T-helper 1 cell treated with Interleukin-12 subunit alpha and Interleukin-12 subunit beta and Interleukin-4 antibody, amounts not matched to agents 30 μg/mL and 1 μg/mL, for 36 hours (primary cell): Measurements from ENCODE around the gene CPNE2.
"Not testable (repeated sequence)": the region's sequence is repeated elsewhere in the genome, so short reads cannot be mapped to it uniquely, and the experiment has no call there.

Experiments
- H3K27ac Mint-ChIP-seq: one replicate; pipeline ENCODE4 v1.8.0; 2021; ENCODE audit warnings: mild to moderate bottlenecking, mixed read lengths
- H3K27me3 Mint-ChIP-seq: one replicate; pipeline ENCODE4 v1.8.0; 2021; ENCODE audit warnings: low read depth, mixed read lengths
- H3K36me3 Mint-ChIP-seq: one replicate; pipeline ENCODE4 v1.8.0; 2021; ENCODE audit warnings: low read depth, mixed read lengths
- H3K4me1 Mint-ChIP-seq: one replicate; pipeline ENCODE4 v1.8.0; 2021; ENCODE audit warnings: low read depth, mixed read lengths
- H3K4me3 Mint-ChIP-seq: one replicate; pipeline ENCODE4 v1.8.0; 2021; ENCODE audit warnings: mild to moderate bottlenecking, moderate library complexity, mixed read lengths
- H3K9me3 Mint-ChIP-seq: one replicate; pipeline ENCODE4 v1.8.0; 2021; ENCODE audit warnings: mixed read lengths

The CPNE2 gene

DNA sequence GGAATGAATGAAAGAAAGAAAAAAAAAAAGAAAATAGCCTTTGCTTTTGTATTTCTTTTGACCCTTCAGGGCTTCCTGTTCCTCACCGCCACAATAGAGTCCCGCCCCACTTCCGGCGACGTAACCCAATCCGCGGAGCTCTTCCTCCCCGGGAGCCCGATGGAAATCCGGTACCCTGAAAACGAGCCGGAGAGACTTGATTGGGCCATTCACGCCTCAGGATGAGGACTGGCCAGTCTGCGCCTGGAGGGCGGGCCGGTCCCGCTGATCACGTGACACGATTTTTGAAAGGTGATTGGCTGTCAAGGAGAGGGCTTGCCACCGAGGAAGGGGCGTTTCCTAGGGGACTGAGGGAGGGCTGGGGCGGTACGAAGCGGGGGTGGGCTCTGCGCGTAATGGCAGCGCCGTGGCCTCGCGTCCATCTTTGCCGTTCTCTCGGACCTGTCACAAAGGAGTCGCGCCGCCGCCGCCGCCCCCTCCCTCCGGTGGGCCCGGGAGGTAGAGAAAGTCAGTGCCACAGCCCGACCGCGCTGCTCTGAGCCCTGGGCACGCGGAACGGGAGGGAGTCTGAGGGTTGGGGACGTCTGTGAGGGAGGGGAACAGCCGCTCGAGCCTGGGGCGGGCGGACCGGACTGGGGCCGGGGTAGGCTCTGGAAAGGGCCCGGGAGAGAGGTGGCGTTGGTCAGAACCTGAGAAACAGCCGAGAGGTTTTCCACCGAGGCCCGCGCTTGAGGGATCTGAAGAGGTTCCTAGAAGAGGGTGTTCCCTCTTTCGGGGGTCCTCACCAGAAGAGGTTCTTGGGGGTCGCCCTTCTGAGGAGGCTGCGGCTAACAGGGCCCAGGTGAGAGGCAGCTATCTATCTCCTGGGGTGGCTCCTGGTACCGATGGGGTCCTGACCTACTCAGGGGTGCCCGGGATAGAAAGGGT lies 93.8 kb downstream of the CPNE2 start, which contains the start of the genes PSME3IP1 and RSPRY1:
TSS of gene PSME3IP1 (minus strand) at position 95 of the 927 bp plus-strand sequence. CDS start 12,185 bp downstream, outside the sequence.
TSS of gene RSPRY1 (plus strand) at position 385 of the 927 bp plus-strand sequence. CDS start 18,330 bp downstream, outside the sequence.
- Mint-ChIP-seq H3K4me1 (peaks cover 35% of the 10 kb centered on the region), H3K9me3 (no peaks in the 10 kb centered on the region), H3K4me3 (peak within 1 kb of the TSS; percentile 96), H3K36me3 (peaks cover 3% of the 10 kb centered on the region), H3K27me3 (no peaks in the 10 kb centered on the region), H3K27ac (peak within 1 kb of the TSS; percentile 85)

DNA sequence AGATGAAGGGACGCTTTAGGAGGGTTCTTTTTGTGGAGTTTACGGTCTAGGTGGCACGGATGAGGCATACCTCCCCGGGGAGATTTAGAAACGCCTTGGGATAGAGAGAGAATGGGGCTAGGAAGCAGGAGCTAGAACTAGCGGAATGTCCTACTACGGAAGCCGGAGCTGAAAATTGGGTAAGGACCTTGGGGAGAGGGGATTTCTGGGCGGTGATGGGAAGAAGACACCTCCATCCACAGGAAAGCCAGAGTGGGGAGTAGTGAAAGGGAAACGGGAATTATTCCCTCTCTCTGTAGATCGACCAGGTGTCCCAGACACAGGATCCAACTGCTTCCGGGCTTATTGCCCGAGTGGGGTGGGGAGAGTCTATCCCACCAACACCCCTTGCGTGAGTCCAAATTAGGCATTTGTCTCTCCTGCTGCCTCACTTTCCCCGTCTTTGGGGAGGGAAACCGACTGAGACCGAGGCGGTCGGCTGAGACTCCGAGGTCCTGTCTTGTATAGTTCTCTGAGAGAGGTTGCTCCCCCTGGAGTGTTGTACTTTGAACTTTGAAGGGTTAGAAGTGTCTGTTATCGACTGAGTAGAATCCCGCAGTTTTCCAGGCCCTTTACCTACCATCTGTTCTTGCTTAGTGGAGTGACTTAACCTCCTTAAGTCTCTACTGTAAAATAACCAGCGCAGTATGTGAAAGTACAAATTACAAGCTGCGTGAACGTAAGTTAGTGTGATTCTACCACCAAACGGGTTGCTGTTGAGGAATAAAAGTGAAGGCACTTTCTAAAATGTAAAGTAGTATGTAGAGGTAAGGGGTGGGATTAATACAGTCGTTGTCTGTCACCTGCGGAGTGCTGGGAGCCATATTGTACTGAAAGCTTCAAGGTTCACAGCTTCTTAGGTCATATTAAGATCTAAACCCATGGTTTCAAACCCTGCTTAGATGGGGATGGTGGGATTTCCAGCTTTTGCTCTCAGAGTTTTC lies 94.8 kb downstream of the CPNE2 start:
- Mint-ChIP-seq H3K36me3 (peaks cover 3% of the 10 kb centered on the region), H3K27me3 (no peaks in the 10 kb centered on the region), H3K27ac (peak overlapping the region; percentile 85), H3K4me3 (peak overlapping the region; percentile 96), H3K4me1 (peaks cover 36% of the 10 kb centered on the region), H3K9me3 (no peaks in the 10 kb centered on the region)

DNA sequence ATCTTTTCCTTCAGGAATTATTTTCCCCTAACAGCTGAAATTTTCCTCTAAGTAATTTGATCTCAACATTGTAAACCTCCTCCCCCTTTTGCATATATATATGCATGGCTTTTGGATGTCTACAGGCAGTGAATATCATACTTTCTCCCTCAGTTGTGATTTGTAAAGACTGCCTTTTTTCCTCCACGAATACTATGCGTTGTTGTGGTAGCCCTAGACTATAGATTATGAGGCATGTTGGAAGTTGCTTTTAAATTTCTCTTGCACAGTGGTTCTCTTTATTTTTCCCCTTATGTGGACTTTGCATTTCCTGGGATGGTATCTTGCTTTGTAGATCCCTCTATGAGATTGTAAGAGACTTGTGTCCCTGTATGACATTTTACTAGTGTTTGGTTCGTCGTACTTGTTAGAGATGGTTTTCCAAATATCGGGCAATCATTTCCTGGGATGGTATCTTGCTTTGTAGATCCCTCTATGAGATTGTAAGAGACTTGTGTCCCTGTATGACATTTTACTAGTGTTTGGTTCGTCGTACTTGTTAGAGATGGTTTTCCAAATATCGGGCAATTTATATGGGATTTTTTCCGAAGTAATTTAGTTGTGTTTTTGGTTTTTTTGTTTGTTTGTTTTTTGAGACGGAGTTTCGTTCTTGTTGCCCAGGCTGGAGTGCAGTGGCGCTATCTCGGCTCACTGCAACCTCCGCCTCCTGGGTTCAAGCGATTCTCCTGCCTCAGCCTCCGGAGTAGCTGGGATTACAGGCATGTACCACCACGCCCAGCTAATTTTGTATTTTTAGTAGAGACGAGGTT lies 95.7 kb downstream of the CPNE2 start:
- not testable (repeated sequence) for H3K27me3 Mint-ChIP-seq, H3K9me3 Mint-ChIP-seq, H3K36me3 Mint-ChIP-seq
- Mint-ChIP-seq H3K27ac (peak overlapping the region; percentile 14), H3K4me3 (peak overlapping the region; percentile 96), H3K4me1 (peaks cover 35% of the 10 kb centered on the region)

DNA sequence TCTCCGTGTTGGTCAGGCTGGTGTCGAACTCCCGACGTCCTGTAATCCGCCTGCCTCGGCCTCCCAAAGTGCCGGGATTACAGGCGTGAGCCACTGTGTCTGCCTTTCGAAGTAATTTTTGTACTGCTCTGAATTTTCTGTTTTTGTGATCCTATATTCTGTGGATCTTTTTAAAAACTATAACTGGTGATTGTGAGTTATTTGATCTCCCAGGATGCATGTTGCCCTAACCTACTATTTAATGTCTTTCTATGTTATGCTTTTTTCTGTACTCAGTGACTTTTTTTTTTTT lies 96.3 kb downstream of the CPNE2 start:
- Mint-ChIP-seq H3K27me3 (no peaks in the 10 kb centered on the region), H3K9me3 (no peaks in the 10 kb centered on the region), H3K27ac (no peak overlapping the region), H3K36me3 (peaks cover 3% of the 10 kb centered on the region), H3K4me3 (no peak overlapping the region), H3K4me1 (peaks cover 37% of the 10 kb centered on the region)

DNA sequence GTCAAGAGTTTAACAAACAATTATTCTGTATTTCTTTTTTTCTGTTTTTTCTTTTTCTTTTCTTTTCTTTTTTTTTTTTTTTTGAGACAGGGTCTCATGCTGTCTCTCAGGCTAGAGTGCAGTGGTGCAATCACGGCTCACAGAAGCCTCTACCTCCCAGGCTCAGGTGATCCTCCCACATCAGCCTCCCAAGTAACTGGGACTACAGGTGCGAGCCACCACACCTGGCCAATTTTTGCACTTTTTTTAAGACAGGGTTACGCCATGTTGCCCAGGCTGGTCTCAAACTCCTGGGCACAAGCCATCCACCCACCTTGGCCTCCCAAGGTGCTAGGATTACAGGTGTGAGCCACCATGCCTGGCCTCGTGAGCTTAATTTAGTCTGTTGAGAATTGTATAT lies 97.1 kb downstream of the CPNE2 start:
- H3K27ac Mint-ChIP-seq, H3K9me3 Mint-ChIP-seq, H3K36me3 Mint-ChIP-seq, H3K27me3 Mint-ChIP-seq, H3K4me3 Mint-ChIP-seq: not testable (repeated sequence)
- H3K4me1 Mint-ChIP-seq, result peaks cover 33% of the 10 kb centered on the region

DNA sequence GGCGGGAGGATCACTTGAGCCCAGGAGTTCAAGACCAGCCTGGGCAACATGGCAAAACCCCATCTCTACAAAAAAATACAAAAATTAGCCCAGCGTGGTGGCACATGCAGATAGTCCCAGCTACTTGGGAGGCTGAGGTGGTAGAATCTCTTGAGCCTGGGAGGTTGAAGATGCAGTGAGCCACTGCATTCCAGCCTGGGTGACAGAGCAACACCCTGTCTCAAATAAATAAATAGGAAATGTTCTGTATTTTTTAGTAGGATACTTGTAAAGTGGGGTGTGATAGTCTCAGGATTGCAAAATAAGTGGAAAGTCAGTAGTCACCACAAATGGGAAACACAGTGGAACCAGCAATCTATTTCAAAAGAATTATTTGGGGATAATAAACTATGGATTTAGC lies 97.8 kb downstream of the CPNE2 start:
- Mint-ChIP-seq H3K36me3 (peaks cover 5% of the 10 kb centered on the region), H3K27me3 (no peaks in the 10 kb centered on the region), H3K4me1 (peaks cover 27% of the 10 kb centered on the region), H3K27ac (no peak overlapping the region), H3K4me3 (no peak overlapping the region), H3K9me3 (no peaks in the 10 kb centered on the region)

DNA sequence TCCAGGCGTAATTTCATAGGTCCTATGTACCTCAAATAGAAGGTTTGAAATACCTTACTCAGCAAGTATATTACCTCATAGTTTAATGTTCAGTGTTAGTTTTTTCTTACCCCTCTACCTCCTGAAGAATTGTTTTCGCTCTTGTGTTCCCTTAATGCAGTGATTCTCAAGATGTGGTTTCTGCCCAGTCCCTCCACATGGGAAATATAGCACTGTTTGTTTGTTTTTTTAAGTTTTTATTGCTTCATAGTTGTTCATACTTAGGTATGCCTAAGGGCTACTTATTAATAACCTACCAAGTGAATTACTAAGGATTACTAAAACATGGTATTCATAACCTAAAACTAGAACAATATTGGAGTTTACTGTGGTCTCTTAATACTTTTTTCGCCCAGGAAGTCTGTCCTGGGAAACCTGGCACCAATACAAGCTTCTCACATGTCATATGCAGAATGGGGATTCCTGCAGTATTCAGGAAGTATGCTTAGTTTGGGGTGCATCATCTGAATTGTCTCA lies 98.7 kb downstream of the CPNE2 start:
- Mint-ChIP-seq H3K9me3 (no peaks in the 10 kb centered on the region), H3K27me3 (no peaks in the 10 kb centered on the region), H3K4me3 (no peak overlapping the region), H3K36me3 (peaks cover 5% of the 10 kb centered on the region), H3K27ac (no peak overlapping the region), H3K4me1 (peaks cover 25% of the 10 kb centered on the region)

DNA sequence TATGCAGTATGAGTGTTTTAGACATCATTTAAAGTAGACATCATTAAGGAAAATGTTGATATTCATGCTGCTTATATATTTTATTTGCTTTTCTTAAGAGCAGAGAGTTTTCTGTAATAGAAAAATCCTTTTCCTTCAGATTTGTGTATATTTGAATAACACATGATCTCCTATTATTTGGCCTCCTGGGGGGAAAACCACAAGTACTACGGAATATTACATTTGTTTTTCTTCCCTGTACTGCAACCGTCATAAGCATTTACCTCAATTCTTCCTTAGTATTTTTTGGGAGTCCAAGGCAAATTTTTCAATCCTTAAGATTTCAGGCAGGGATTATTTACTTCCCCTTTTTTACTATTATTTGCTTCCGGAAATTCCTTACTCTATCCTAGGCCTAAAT lies 99.8 kb downstream of the CPNE2 start:
- H3K27me3 Mint-ChIP-seq, result no peaks in the 10 kb centered on the region

DNA sequence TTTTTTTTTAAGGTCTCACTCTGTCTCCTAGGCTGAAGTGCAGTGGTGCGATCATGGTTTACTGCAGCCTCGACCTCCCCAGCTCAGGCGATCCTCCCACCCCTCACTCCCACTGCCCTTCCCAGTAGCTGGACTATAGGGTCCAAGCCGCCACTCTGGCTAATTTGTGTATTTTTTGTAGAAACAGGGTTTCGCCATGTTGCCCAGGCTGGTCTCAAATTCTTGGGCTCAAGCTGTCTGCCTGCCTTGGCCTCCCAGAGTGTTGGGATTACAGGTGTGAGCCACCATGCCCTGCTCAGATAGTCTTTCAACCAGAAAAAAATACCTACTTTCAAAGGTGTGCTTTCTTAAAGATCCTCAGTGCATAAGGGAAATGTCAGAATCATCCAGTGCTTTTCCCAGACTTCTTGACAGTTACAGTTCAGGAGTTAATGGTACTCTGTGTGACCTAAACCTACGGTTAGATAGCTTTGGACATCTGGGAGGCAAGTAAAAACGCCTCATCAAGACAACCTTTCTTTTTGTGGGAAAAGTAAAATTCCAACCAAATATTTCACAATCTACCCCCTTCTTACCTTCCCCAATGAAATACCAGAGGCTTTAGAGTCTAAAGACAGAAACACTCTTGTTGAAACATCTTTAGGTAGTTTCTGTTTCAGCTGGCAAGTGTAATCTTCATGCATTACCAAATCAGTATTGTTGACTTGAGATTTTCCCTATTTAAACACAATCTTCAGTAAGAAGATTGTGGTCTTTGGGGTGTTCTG lies 100.5 kb downstream of the CPNE2 start:
- Mint-ChIP-seq H3K36me3 (peaks cover 5% of the 10 kb centered on the region), H3K27ac (no peak overlapping the region), H3K4me3 (no peak overlapping the region), H3K4me1 (peaks cover 15% of the 10 kb centered on the region), H3K9me3 (no peaks in the 10 kb centered on the region), H3K27me3 (no peaks in the 10 kb centered on the region)

More for the DNA sequence above, 99.8 kb downstream of the CPNE2 start:
- no peak overlapping the region for H3K4me3 Mint-ChIP-seq
- no peak overlapping the region for H3K27ac Mint-ChIP-seq
- H3K36me3 Mint-ChIP-seq, result peaks cover 5% of the 10 kb centered on the region
- H3K4me1 Mint-ChIP-seq, result peaks cover 21% of the 10 kb centered on the region
- no peaks in the 10 kb centered on the region for H3K9me3 Mint-ChIP-seq

DNA sequence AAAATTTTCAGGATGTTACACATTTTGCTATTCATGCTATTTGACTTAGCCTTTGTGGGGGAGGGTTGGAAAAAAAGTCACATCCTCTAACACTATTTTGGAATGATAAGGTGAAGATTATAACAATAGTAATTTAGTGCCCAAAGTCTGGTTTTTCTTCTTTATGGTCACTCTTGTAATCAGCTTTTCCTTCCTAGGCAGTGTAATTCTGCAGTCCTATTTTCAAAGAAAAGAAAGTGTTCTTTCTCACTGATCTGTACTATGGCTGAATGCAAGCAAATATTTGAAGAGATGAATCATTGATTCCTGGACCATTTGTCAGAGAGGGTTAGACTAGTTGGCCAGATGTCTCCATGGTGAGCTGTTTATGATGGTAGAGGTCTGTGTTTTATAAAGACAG lies 102.1 kb downstream of the CPNE2 start:
- Mint-ChIP-seq H3K27ac (no peak overlapping the region), H3K4me3 (no peak overlapping the region), H3K4me1 (peaks cover 13% of the 10 kb centered on the region), H3K9me3 (no peaks in the 10 kb centered on the region), H3K27me3 (no peaks in the 10 kb centered on the region), H3K36me3 (peaks cover 6% of the 10 kb centered on the region)

DNA sequence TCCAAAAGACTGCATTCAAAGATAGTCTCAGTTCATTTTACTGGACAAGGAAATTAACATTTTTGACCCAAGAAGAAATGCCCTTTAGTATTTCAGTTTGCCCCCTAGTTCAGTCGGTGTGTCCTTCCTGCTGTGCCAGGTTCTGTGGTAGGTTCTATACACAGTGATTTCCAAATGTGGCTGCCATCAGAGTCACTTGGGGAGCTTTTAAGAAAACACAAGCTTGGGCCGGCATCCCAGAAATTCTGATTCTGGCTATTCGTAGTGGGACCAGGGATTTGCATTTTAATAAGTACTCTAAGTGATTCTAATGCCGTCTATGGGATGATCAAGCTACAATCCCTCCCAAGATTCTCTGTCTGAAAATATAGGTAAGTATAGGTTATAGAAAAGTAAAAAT lies 103.9 kb downstream of the CPNE2 start:
- peaks cover 10% of the 10 kb centered on the region for H3K4me1 Mint-ChIP-seq
- no peak overlapping the region for H3K4me3 Mint-ChIP-seq
- H3K27me3 Mint-ChIP-seq, result no peaks in the 10 kb centered on the region
- H3K36me3 Mint-ChIP-seq, result peaks cover 5% of the 10 kb centered on the region
- H3K9me3 Mint-ChIP-seq, result no peaks in the 10 kb centered on the region
- no peak overlapping the region for H3K27ac Mint-ChIP-seq

DNA sequence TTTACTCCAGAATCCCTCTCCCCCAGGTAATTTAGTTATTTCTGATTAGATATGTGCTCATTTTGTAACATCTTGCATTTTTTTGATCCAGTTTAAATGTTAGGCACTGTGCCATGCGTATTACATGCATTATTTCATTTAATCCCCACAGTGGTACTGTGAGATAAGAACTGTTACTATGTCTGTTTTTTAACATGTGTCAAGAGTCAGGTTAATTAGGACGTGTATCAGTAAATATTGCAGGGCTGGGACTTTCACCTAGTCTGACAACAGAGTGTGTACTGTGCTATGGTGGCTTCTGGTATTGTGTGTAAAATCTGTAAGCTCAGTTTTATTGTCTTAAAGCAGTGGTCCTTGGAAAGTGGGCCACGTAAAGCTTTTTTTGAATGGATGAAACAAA lies 104.4 kb downstream of the CPNE2 start:
- Mint-ChIP-seq H3K4me1 (peaks cover 10% of the 10 kb centered on the region), H3K27ac (no peak overlapping the region), H3K27me3 (no peaks in the 10 kb centered on the region), H3K4me3 (no peak overlapping the region), H3K36me3 (peaks cover 5% of the 10 kb centered on the region), H3K9me3 (no peaks in the 10 kb centered on the region)
